HG03135 (cell line): ENCODE data around the gene CEP55.
"Not testable (repeated sequence)": the region's sequence is repeated elsewhere in the genome, so short reads cannot be mapped to it uniquely, and the experiment has no call there.

ENCODE experiments used
- ATAC-seq: cut with Tn5 transposase; IDR thresholded peaks from one replicate; pipeline ENCODE4 v1.9.1; 2021; ENCODE audit warnings: mild to moderate bottlenecking, moderate library complexity; ENCODE audit not compliant: unreplicated experiment

Gene CEP55

DNA sequence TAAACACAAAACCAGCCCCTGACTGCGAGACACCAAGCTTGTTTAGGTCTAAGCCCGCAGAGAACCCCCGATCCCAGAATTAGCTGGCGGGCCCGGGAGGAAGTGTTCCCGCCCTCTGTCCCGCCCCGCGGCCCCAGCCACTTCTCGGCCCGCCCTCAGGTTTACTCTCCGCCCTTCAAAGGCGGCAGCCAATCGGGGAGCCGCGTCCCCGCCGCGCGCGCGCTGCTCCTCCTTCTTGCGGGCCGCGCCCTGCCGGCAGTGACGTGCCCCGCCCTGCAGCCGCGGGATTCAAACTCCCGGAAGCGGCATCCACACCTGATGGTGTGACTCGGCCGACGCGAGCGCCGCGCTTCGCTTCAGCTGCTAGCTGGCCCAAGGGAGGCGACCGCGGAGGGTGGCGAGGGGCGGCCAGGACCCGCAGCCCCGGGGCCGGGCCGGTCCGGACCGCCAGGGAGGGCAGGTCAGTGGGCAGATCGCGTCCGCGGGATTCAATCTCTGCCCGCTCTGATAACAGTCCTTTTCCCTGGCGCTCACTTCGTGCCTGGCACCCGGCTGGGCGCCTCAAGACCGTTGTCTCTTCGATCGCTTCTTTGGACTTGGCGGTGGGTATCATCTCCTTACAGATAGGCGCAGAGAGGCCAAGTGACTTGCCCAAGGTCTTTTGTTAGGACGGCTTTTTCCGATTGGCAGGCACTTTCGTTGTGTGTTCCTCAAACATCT is at the start of gene CEP55:
TSS of gene CEP55 (plus strand) at position 291 of the 720 bp plus-strand sequence. CDS start 3,440 bp downstream, outside the sequence.
- peak; percentile 98 for ATAC-seq

DNA sequence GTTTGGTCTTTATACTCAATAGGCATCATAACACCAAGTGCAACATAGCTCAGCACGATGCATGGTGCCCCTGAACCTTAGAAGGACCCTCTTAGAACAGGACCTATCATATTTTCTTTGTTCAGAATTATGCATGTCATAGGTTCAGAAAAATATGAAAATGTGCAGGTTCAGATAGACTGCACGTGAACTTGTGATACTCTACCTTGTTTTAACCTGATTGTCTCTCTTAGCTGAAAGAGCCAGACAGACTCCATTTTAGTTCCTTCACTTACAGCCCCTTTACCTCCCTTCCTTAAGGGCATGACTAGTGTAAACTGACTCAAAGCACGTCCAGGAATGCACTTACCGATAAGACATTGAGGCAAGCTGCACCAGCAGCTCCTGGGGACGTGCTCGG is 49.4 kb upstream of the CEP55 start:
- ATAC-seq: no peak

DNA sequence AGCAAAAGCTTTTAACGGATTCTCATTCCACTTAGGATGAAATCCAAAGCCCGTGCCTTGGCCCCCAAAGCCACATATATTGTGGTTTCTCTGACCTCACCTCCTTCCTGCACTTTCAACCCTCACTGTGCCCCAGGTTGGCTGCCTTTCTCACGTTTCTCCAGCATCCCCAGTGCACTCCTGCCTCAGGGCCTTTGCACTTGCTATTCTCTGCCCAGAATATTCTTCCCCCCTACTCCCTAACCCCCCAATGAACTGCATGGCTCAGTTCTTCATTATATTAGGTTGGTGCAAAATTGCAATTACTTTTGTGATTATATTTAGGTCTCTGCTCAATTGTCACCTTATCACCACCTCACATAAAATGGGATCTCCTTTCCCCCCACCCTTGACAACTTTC is 48.4 kb upstream of the CEP55 start:
- no peak for ATAC-seq

DNA sequence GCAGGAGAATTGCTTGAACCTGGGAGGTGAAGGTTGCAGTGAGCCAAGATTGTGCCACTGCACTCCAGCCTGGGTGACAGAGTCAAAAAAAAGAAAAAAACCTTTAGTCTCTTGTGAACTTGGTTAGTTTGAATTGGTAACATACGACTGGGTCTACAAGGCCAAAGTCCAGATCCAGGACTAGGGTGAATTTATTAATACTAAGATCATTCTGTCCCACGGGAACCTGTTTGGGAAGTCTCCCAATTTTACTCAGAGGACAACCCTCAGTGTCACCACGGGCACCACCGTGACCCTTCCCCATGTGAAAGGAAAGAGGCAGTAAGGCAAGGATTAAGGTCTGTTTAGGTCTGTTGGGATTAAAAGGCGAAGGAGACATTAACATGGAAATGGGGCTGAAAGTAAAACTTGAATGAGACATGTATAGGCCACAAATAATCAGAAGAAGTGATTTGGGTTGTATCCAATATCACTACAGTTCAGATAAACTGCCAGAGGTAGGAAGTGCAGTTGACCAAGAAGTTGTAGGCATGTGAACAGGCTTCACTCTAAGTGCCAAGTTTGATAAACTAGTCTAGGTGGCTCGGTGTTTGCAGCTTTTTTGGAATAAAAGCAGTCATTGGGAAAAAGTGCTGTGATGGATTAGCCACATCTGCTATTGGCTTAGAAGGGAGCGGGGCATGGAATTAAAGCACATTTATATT is 45.0 kb upstream of the CEP55 start:
- ATAC-seq: no peak

DNA sequence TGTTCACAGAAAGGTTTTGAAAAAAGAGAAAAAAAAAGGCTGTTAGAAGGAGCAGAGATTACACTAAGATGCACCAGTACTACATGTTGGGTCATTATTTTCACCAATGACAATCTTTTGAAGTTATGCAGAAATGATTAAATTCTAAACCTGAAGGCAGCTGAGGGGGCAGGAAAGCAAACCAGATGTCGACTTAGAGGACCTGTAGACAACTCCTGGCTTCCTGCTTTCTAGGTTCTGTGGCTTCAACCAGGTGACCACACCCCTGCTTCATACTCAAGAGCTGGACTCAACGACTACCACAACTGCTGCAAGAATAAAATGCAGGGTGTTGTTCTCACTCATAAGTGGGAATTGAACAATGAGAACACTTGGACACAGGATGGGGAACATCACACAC is 44.3 kb upstream of the CEP55 start:
- no peak for ATAC-seq

DNA sequence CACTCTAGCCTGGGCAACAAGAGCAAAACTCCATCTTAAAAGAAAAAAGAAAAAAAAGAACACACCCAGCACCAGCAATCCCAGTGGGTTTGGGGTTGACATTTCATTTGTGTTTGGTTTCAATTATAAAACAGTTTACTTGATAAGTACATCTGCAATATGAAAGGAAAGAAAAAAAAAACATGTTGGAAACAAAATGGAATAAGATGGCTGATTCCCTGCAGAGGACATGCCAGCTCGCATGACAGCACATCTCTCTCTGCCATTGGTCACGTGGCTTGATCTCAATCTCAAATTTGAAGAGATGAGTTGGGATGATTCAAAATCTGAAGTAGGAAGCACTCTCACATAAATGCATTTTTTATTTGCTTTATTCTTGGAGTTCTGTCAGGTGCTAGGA is 42.3 kb upstream of the CEP55 start:
- no peak for ATAC-seq

DNA sequence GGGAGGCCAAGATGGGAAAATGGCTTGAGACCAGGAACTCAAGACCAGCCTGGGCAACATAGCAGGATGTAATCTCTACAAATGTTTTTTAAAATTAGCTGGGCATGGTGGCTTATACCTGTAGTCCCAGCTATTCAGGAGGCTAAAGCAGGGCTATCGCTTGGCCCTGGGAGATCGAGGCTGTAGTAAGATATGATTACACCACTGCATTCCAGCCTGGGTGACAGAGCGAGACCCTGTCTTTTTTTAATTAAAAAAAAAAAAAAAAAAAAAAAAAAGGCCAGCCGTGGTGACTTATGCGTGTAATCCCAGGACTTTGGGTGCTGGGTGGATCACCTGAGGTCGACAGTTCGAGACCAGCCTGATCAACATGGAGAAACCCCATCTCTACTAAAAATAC is 41.7 kb upstream of the CEP55 start:
- no peak for ATAC-seq

DNA sequence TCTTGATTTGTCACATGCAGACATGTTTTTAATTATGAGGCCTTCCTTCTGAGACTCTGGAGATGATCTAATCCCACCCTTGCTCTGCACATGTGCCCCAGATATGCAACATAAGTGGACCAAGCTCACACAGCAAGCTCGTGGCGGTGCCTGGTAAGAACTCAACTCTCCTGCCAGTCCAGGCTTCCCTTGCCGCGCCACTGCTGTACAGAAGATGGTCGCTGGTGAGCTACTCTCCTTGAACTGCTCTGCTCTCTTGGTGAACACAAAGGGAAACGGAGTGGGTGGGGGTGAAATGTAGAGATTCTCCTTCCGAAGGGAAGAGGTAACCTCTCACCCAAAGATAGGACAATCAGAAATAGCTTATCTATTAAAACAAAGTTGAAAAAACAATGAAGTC is 39.9 kb upstream of the CEP55 start:
- no peak for ATAC-seq

DNA sequence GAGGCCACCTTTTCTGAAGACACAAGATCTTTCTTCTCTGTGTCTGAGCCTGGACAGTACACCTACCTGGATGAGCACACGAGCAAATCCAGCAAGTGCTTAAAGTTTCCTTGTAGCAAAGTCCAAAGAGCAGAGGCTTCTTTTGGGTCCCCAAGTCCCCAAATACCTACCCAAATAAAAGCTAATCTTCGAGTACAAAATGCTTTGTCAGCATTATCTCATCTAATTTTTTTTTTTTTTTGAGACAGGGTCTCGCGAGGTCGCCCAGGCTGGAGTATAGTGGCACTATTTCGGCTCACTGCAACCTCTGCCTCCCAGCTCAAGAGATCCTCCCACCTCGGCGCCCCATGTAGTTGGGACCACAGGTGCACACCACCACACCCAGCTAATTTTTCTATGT is 38.9 kb upstream of the CEP55 start:
- ATAC-seq: no peak

DNA sequence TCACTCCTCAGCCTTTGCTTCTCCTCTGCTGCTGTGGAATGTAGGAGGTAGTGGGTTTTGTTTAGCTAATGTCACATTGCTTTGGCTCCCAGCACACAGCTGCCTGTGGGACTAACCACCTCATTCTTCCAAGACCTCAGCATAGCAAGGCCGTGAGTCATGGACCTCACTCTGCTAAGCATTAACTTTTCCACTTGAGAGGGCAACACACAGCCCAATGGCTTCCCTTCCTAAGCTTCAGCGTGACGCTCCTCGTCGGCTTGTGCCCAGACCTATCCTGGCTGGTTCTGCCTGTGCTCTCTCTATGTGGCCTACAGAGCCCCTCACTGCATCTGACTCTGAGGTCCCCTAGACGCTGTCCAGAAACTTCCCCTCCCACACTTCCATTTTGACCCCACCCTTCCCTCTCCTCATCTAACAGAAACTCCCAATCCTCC is 37.6 kb upstream of the CEP55 start:
- ATAC-seq: no peak

DNA sequence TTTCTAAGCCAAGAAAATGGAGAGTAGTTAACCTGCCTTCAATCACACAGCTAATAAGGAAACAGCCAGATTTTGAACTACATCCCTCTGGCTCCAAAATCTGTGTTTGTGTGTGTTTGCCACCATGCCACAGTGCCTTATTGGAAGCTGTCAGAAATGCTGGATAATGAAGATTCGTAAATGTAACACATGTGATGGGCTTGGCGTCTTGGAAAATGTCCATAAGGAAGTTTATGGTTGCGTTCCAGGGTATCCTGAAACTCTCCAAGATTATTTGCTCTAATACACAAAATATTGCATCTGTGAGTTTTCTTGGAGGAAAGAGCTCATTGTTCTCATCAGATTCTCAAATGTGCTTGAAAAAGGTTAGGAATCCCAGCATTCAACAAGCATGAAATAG is 36.9 kb upstream of the CEP55 start:
- no peak for ATAC-seq

DNA sequence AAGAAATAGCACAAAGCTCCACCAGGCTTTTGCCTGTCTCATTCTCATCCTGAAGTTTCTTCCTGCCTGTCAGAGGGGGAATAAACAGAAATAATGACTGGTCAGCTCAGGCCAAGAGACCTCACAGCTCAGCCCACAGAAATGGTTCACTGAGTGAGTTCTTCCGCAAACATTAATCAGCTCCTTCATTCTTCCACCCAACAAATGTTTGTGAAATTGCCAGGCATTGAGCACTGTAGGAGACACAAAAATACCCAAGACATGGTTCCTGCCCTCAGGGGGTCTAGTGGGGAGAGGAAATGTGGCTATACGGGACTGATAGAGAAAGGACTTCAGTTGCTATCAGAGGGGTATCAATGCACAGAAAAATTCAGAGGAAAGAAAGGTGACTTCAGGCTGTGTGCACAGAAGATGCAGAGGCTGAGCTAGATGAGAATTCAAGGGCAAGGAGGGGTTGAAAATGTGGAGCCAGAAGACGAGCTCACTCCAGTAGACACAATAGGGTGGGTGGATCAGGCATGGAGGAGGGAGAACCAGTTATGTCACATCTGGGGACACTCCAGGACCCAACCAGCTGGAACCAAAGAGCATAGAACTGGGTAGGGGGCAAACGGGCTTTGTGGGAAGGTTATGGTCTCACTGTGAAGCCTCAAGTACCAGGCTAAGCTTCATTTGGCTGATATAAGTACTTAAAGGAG is 35.2 kb upstream of the CEP55 start:
- ATAC-seq: no peak

DNA sequence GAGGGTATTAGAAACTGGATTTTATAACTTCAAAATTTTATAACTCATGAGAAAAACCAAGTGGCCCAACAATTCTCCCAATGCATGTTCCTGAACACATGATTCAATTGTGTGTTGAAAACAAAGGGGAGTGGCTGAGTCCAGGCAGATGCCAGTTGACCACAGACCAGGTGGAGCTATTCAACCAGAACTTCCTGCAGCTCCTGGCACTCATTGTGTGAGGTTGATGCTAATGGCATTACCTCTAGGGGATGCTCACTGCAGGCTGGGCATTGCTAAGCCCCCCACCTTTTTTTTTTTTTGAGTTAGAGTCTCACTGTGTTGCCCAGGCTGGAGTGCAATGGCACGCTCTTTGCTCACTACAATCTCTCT is 34.6 kb upstream of the CEP55 start:
- ATAC-seq: no peak

DNA sequence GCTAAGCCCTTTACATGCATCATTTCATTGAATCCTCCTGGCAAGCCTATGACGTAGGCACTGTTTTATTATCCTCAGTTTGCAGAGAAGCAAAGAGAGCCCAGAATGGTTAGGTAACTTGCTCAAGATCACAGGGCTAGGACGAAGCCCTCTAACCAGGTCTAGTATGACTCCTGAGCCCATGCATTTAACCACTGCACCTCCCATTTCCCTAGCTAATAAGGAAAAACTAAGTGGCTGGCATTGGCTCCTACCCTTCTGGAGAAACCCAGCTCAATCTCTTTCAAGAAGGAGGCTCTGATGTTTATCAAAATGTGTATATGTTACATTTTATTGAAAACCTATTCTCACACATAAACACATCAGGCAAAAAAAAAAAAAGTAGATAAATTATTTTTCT is 34.0 kb upstream of the CEP55 start:
- ATAC-seq: no peak

DNA sequence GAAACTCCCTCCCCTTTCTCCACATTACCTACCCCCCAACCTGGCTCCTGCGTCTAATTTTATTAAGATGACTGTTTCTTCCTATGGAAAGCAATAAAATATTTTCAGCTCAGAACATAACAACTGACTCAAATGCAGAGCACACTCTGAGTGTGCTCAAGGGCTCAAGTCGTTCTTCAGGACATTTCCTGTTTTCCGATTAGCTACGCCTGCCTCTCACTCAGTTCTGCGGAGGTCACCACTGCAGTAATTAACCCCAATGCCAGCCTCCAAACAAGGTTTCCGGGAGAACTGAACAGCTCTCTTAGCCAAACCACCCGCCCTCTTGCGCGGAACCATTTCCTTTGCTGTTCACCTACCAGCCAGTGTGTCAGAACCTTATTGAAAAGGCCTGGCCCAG is 33.5 kb upstream of the CEP55 start:
- ATAC-seq: no peak

DNA sequence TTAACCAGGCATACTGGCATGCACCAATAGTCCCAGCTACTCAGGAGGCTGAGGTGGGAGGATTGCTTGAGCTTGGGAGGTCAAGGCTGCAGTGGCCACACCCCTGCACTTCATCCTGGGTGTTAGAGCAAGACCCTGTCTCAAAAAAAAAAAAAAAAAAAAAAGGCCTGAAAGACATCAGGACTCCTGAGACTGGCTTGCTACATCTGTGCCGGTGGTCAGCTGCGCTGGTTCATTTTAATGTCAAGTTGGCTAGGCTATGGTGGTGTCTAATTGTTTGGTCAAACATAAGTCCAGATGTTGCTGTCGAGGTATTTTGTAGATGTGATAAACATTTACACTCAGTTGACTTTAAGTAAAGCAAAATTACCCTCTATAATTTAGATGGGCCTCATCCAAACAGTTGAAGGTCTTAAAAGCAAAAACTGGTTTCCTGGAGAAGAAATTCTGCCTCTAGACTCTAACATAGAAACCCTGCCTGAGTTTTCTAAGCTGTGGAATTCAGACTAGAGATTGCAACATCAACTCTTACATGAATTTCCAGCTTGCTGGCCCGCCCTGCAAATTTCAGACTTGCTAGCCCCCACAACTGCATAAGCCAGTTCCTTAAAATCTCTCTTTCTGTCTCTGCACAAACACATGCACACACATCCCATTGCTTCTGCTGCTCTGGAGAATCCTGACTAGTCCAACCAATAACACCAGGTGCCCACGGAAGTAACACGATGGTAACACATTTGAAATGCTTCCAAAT is 32.5 kb upstream of the CEP55 start:
- no peak for ATAC-seq

DNA sequence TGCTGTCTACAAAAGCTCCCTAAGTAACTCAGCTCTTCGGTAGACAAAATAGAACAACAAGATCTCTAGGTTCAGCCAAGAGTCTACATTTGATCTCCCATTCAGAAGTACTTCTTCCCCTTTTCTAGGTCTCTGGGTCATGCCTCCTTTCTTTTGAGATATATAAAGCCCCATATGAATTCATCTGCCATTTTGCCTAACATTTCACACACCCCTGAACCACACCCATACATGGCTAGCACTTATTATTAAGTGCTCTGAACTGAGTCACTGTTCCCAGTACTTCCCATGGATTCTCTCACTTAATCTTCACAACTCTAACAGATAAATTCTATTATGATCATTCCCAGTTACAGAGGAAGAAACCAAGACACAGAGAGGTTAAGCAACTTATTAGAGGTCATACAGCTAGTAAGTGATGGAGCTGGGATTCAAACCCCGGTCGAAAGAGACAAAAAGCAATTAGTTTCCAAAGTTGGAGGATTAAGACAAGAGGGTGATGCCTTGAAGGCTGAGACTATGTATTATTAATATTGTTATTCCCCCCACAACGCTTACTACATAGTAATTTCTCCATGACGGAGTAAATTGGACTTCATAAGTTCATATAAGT is 31.5 kb upstream of the CEP55 start:
- ATAC-seq: no peak

DNA sequence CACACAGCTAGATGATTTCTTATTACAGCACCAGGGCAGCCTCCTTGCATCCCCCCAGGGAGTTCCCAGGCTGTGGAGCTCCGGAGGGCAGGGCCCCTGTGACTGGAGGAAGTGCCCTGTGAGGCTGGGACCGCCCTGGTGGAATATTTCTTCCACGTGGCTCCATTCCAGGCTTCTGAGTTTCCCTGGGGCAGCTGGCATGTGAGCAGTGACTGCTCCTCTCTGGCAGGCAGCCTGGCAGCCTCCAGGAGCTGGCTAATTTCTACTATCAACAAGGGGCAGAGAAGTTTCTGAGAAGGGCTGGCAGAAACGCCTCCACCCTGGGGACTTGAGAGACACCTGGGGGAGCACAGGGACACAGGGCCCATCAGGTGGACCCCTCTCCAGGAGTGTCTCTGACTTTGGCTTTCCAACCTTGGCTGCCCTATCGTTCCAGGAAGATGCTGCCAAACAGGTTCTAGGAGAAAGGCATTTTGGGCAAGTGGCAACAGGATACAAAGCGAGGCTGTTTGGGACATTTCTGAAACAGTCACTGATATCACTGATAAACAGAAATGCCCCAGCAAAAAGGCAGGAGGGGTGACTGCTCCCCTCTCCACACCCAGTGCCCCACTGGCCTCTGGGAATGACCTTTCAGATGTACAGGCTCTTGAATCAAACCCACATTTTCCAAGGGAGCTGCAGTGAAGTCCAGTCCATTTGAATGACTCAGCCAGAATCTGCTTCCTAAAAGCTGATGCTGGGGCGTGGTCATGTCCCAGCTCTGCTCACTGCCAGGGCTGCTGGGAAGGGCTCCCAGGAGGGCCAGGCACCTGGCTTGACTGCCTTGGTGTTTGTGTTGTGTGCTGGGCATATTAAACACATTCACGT is 30.4 kb upstream of the CEP55 start:
- no peak for ATAC-seq

DNA sequence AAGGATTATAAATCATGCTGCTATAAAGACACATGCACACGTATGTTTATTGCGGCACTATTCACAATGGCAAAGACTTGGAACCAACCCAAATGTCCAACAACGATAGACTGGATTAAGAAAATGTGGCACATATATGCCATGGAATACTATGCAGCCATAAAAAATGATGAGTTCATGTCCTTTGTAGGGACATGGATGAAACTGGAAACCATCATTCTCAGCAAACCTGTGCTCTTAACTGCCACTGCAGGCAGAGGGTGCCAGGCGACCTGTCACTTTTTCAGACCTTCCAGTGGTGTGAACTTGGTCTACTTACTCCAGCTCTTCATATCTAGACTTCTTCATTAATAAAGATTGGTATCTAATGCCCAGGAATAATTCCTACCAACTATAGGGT is 28.8 kb upstream of the CEP55 start:
- ATAC-seq: not testable (repeated sequence)
